Stimulated activated CD8-positive, alpha-beta memory T cell treated with anti-CD3 and anti-CD28 coated beads, Interleukin-2, amount 100 ng/mL, for 1 hour (primary cell): Measurements from ENCODE around the gene CXXC5.

Source experiments
- DNase-seq, 2 donors: peaks; one replicate each; pipeline ENCODE4 v3.0.0-alpha.2; 2020; ENCODE audit warnings: low read depth in 2 of 2

CXXC5 gene

GRCh38 chr5:139680368-139681111 lies 32.4 kb downstream of the CXXC5 start:
- DNase-seq: no peak

- no peak for DNase-seq
These were observed 32.9 kb downstream of the CXXC5 start for GRCh38 chr5:139681112-139681458.

- DNase-seq: no peak
These were observed 33.3 kb downstream of the CXXC5 start for GRCh38 chr5:139681466-139681865.

- no peak for DNase-seq
These were observed 34.1 kb downstream of the CXXC5 start for GRCh38 chr5:139682016-139682975.

GRCh38 chr5:139683295-139684271 lies 35.4 kb downstream of the CXXC5 start:
- no peak for DNase-seq

- DNase-seq: no peak
These were observed 36.3 kb downstream of the CXXC5 start for GRCh38 chr5:139684350-139684880.

GRCh38 chr5:139684881-139685749 lies 37.0 kb downstream of the CXXC5 start:
- DNase-seq: no peak

GRCh38 chr5:139685886-139686285 lies 37.7 kb downstream of the CXXC5 start:
- DNase-seq: no peak

GRCh38 chr5:139686356-139686705 lies 38.2 kb downstream of the CXXC5 start:
- DNase-seq: no peak

GRCh38 chr5:139686706-139687441 lies 38.7 kb downstream of the CXXC5 start:
- DNase-seq: no peak

GRCh38 chr5:139687656-139688055 lies 39.5 kb downstream of the CXXC5 start:
- DNase-seq: no peak

- no peak for DNase-seq
These were observed 40.0 kb downstream of the CXXC5 start for GRCh38 chr5:139688088-139688702.

- no peak for DNase-seq
These were observed 40.7 kb downstream of the CXXC5 start for GRCh38 chr5:139688751-139689372.

GRCh38 chr5:139689631-139690063 lies 41.5 kb downstream of the CXXC5 start:
- DNase-seq: no peak

GRCh38 chr5:139690064-139690802 lies 42.1 kb downstream of the CXXC5 start:
- no peak for DNase-seq

GRCh38 chr5:139690803-139691629 lies 42.9 kb downstream of the CXXC5 start:
- no peak for DNase-seq

GRCh38 chr5:139692148-139692547 lies 44.0 kb downstream of the CXXC5 start:
- no peak for DNase-seq
